Measurements from ENCODE around the gene FOSL1. TPM values are rescaled to one million over a fixed set of nuclear protein-coding genes. Genes with fewer than 3 reads are reported as not detected.
A peak's percentile ranks its signal among the peaks of the same experiment; 100 is the strongest.

Gene FOSL1
- total RNA-seq, 1 experiment from 2014 or later: 125 TPM

GRCh38 chr11:65915101-65915820, 15.1 kb upstream of the FOSL1 start:
- peaks cover 39% of the 10 kb centered on the region for H3K79me2 ChIP-seq (ENCODE audit: insufficient read depth, low read length)
- peak; percentile 2 for ATAC-seq
- RAD21 ChIA-PET (ENCODE audit: low non-redundant PET in 1 of 2, low total read pairs in 2 of 2, uncharacterized antibody in 2 of 2, unreplicated experiment in 2 of 2): interaction anchor here (0.5 to 1.1 kb wide), 4 partner anchors 22 to 27 kb away, joined by 3 to 10 read pairs (median 4); partner anchors contain the start of gene FIBP (in 1 of the 2)

More at GRCh38 chr11:65915101-65915820, 15.1 kb upstream of the FOSL1 start:
- Histone ChIP-seq H3K9me2 (ENCODE audit: insufficient read depth) (no peaks in the 10 kb centered on the region), H3K4me2 (ENCODE audit: low read length) (peak overlapping the region; percentile 96), H3K9ac (ENCODE audit: low read length) (peak overlapping the region; percentile 99), H3K36me3 (ENCODE audit: control insufficient read depth in 1 of 2, insufficient read depth in 2 of 2, low read length in 2 of 2) (peaks cover 0 to 7% of the 10 kb centered on the region in 2 experiments; a peak in 1 of 4 replicates), H3K9me3 (ENCODE audit: control insufficient read depth in 1 of 2, insufficient read depth in 1 of 2, low read depth in 1 of 2, low read length in 2 of 2) (no peaks in the 10 kb centered on the region), H3K4me3 (replicated peaks in 1 of 2; ENCODE audit: low read depth in 1 of 2, low read length in 2 of 2) (peak overlapping the region in 1 of 2 experiments; percentile 86; a peak in 2 of 4 replicates), H2AFZ (ENCODE audit: low read depth, low read length, poor library complexity, severe bottlenecking) (no peak overlapping the region), H4K20me1 (ENCODE audit: insufficient read depth) (no peaks in the 10 kb centered on the region), H3K27me3 (ENCODE audit: insufficient read depth, low read length) (no peaks in the 10 kb centered on the region), H3K4me1 (ENCODE audit: control insufficient read depth in 1 of 2, insufficient read depth in 2 of 2, low read length in 2 of 2) (peaks cover 67 to 85% of the 10 kb centered on the region in 2 experiments), H3K27ac (ENCODE audit: low read depth, low read length) (peak overlapping the region; percentile 95)
- BruUV-seq (replicated peaks): no TSS peak
- POLR2A ChIA-PET: interaction anchor here (1.0 to 2.8 kb wide), 13 partner anchors 9 to 97 kb away, joined by 3 to 80 read pairs (median 4); partner anchors contain the start of genes BANF1, CCDC85B, CFL1 and CST6
- TF ChIP-seq EGR1 (IDR thresholded peaks at IDR 0.05; ENCODE audit: low read depth) (no peak), RAD21 (IDR thresholded peaks at IDR 0.05; ENCODE audit: low read depth) (no peak), CBX3 (IDR thresholded peaks at IDR 0.05; ENCODE audit: low read depth) (no peak), JUND (IDR thresholded peaks at IDR 0.05) (no peak), FOSL1 (IDR thresholded peaks at IDR 0.05; ENCODE audit: low read depth) (no peak), SRF (IDR thresholded peaks at IDR 0.05; ENCODE audit: low read depth) (no peak), ZFX (IDR thresholded peaks at IDR 0.05) (no peak), ELF1 (IDR thresholded peaks at IDR 0.05; ENCODE audit: borderline replicate concordance, low read depth) (no peak), SP1 (IDR thresholded peaks at IDR 0.05; ENCODE audit: low read depth) (no peak), ZBTB33 (IDR thresholded peaks at IDR 0.05; ENCODE audit: extremely low read depth, insufficient replicate concordance, low read length) (no peak)
- DNase-seq (ENCODE audit: low read depth, low spot score): no peak
- intact Hi-C loops (cut with micrococcal nuclease): loop anchor here (1.0 kb wide), 1 partner anchor 24 kb away; no protein-coding TSS in a partner anchor
- CTCF ChIA-PET: interaction anchor here (0.8 to 2.2 kb wide), 7 partner anchors 20 to 31 kb away, joined by 3 to 15 read pairs (median 3); partner anchors contain the start of genes CCDC85B and FIBP
